Measurements from ENCODE around the gene UBA6. TPM values are rescaled to one million over a fixed set of nuclear protein-coding genes. Genes with fewer than 3 reads are reported as not detected.

The UBA6 gene
- 104 and 222 TPM in 2 replicates for total RNA-seq

GRCh38 chr4:67700738-67701516 lies at the start of gene UBA6:
TSS of gene UBA6 (minus strand) at chr4:67701155. CDS start at chr4:67701119, 36 bp downstream.

Small RNA genes lying within 50 kb of the gene (small RNA-seq; reads per million reads assigned to genes)
- gene AC096720.1 (not detected), gene RF00091 (not detected)

Other genes starting within 250 kb of the UBA6 start
- gene CENPC, start 155.7 kb downstream of the UBA6 start, total RNA-seq = 20.9 and 28.5 TPM in 2 replicates
- gene STAP1, start 142.4 kb downstream of the UBA6 start, total RNA-seq = not detected in 2 replicates
- not detected in 2 replicates for gene GNRHR, start 53.2 kb upstream of the UBA6 start, total RNA-seq
- gene TMPRSS11D, start 182.8 kb upstream of the UBA6 start, total RNA-seq = 0.29 TPM in 1 of 2 replicates, not detected in the other